B cell (primary cell): ENCODE measurements around the gene ARHGAP23.

Source experiments
- EZH2 ChIP-seq: IDR thresholded peaks from 2 replicates; pipeline ENCODE4 v1.6.1; 2012; ENCODE audit warnings: borderline replicate concordance, low read depth, mild to moderate bottlenecking, moderate library complexity, low read length; ENCODE audit not compliant: insufficient read depth, poor library complexity, severe bottlenecking
- TF ChIP-seq, protein P1 (sequence below): fragments of 200-600 bp; IDR thresholded peaks from one replicate; pipeline ENCODE4 v1.8.0; 2022; ENCODE audit warnings: antibody characterized with exemption, mild to moderate bottlenecking

GRCh38 chr17:38434178-38434665, 6.0 kb downstream of the ARHGAP23 start:
- TF ChIP-seq, protein P1, sequence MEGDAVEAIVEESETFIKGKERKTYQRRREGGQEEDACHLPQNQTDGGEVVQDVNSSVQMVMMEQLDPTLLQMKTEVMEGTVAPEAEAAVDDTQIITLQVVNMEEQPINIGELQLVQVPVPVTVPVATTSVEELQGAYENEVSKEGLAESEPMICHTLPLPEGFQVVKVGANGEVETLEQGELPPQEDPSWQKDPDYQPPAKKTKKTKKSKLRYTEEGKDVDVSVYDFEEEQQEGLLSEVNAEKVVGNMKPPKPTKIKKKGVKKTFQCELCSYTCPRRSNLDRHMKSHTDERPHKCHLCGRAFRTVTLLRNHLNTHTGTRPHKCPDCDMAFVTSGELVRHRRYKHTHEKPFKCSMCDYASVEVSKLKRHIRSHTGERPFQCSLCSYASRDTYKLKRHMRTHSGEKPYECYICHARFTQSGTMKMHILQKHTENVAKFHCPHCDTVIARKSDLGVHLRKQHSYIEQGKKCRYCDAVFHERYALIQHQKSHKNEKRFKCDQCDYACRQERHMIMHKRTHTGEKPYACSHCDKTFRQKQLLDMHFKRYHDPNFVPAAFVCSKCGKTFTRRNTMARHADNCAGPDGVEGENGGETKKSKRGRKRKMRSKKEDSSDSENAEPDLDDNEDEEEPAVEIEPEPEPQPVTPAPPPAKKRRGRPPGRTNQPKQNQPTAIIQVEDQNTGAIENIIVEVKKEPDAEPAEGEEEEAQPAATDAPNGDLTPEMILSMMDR = no peak
- no peak for TF ChIP-seq EZH2
